GM12873 (cell line): Measurements from ENCODE around the gene RAP1GDS1.

Source experiments
- TF ChIP-seq, protein P1 (sequence below): IDR thresholded peaks from 2 replicates; pipeline ENCODE4 v1.5.1; 2012; ENCODE audit warnings: low read depth, mild to moderate bottlenecking, moderate library complexity, low read length, control low read depth; ENCODE audit not compliant: insufficient read depth; ENCODE audit errors: missing control alignments

Gene RAP1GDS1

DNA sequence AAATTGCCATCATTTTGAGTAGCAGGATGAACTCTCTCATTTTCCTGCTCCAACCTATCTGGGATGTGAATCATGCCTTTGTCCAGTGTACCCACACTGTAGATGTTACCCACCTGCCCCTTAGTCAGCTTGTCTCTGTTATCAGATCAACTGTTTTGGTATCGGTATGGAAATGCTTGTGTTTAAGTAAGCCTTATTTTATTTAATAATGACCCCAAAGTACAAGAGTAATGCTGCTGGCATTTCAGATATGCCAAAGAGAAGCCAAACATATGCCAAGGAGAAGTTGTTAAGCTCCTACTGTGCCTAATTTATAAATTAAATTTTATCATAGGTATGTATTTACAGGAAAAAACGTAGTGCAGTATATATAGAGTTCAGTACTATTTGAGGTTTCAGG, 18.6 kb upstream of the RAP1GDS1 start:
- TF ChIP-seq, protein P1, sequence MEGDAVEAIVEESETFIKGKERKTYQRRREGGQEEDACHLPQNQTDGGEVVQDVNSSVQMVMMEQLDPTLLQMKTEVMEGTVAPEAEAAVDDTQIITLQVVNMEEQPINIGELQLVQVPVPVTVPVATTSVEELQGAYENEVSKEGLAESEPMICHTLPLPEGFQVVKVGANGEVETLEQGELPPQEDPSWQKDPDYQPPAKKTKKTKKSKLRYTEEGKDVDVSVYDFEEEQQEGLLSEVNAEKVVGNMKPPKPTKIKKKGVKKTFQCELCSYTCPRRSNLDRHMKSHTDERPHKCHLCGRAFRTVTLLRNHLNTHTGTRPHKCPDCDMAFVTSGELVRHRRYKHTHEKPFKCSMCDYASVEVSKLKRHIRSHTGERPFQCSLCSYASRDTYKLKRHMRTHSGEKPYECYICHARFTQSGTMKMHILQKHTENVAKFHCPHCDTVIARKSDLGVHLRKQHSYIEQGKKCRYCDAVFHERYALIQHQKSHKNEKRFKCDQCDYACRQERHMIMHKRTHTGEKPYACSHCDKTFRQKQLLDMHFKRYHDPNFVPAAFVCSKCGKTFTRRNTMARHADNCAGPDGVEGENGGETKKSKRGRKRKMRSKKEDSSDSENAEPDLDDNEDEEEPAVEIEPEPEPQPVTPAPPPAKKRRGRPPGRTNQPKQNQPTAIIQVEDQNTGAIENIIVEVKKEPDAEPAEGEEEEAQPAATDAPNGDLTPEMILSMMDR, result no peak

DNA sequence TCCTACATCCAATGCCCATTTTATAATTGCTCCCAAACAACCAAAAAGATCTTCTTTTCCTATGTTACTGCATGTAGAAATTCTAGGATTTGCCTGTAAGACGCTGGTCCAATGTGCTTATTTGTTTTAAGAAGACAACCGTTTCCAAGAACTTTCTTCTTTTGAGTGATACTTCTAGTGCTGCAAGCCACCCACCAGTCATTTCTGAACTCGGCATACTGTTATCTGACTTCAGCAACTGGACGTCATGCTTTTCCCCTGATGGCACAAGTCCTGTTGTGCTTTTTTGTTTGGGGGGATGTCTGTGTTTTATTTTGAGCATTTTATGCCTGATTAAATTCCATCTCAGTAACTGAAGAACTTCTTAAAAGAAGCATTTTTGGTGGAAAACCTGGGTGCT, 16.0 kb upstream of the RAP1GDS1 start:
- TF ChIP-seq, protein P1, result no peak

DNA sequence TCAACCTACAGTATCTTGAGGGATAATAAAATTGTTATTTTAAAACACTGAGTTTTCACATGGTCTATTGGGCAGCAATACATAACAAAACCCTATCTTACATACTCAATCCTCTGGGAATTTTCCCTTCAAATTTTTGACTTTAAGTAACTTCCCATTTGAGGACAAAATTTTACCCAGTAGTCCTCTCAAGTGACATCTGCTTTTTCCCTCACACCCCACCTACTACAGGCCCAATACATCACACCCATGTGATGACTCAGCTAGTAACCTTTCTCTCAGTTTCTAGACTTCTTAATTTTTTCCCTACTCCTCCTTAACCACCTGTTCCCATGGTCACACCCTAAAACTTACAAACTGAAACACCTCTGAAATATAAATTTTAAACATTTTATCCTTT, 12.2 kb upstream of the RAP1GDS1 start:
- TF ChIP-seq, protein P1, result no peak

DNA sequence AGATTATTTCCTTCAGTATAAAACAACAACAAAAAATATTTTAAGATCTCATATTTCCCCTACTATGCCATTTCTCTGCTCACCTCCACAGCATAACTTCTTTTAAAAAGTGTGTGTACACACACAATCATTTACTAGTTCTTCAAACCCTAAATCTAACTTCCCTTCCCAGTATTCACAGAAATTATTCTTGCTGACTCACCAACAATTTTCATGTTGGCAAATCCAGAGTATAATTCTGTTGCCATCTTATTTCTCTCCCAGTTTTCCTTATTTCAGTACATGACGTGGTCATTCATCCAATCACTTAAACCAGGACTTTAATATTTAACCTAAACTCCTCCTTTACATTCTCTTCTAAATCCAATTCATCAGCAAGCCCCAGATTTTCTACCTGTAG, 11.4 kb upstream of the RAP1GDS1 start:
- TF ChIP-seq, protein P1, result no peak

DNA sequence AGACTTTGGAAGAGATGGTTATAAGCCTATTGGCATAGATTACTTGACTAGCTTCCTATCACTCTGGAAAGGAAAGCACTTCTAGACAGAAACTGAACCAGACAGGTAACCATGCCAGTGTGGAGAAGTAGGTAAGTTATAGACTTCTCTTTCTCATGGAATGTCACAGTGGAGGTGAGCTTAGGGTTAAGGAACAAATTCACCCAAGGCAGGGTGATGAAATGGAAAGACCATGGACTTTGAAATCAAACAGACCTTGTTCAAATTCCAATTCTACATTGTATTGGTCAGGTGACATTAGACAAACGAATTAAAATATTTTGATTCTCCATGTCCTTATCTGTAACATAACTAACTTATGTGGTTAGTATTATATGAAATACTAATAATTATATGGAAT, 7.7 kb upstream of the RAP1GDS1 start:
- TF ChIP-seq, protein P1, result no peak

DNA sequence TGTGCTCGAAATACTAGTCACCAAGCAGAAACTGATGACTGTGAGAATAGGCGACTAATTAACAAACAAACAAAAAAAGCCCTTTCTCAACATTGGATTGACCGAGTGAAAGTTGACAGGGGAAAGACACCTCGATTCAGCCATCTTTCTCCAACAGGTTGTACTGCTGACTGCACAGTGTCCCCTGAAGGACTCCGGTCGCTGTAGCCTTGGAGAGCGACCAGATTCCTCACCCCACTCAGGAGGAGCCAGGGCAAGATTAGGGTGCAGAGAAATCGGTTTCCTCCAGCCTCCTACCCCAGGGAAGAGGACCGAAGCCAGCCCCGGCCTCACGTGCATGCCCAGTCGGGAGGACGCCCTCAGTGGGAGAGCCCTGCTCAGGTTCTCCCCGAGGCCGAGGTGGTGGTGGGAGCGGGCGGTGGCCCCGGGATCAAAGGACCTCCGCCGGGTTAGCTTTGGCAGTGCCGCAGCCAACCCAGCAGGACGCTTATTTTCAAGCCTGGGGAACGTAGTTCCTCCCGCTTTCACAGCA, 1.1 kb upstream of the RAP1GDS1 start:
- TF ChIP-seq, protein P1, result no peak

DNA sequence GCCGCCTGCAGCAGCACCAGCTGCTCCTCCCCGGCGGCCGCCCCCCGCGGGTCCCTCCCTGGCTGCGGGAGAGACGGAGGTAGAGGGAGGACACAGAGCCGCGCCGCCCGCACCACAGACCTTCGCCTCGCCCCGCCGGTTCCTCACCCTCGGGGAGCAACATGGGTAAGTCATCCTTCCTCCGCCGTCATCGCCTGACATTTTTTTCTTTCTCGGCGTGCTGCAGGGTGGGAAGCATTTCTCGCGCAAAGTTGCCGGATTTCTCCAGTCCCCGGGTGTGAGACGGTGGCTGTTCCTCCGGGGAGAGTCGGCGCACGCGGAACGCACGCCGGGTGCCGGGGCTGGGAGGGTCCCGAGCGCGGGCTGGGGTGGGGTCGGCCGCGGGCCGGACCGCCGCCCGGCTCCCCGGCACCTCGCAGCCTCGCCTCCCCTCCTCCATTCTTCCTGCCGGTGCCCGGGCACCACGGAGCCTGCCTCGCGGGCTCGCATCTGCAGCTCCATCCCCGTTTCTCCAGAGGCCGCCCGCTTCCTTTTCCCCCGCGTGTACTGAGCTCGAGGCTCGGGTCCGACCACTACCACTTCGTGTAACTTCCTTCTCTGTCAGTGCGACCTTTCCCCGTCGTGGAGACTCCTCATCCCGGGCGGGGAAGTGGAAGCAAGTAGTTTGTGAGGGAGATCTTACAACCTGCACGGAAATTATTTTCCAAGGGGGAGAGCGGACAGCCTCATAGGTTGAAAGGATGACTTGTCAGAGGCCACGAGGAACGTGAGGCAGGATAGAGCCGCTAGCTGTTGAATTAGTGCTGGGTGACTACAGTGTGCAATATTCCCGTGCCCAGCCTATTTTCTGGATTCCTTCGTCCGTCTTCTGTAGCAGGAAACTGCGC, 464 bp downstream of the RAP1GDS1 start:
- TF ChIP-seq, protein P1, result no peak
